ENCODE measurements around the gene SH3RF3.

Gene SH3RF3

DNA sequence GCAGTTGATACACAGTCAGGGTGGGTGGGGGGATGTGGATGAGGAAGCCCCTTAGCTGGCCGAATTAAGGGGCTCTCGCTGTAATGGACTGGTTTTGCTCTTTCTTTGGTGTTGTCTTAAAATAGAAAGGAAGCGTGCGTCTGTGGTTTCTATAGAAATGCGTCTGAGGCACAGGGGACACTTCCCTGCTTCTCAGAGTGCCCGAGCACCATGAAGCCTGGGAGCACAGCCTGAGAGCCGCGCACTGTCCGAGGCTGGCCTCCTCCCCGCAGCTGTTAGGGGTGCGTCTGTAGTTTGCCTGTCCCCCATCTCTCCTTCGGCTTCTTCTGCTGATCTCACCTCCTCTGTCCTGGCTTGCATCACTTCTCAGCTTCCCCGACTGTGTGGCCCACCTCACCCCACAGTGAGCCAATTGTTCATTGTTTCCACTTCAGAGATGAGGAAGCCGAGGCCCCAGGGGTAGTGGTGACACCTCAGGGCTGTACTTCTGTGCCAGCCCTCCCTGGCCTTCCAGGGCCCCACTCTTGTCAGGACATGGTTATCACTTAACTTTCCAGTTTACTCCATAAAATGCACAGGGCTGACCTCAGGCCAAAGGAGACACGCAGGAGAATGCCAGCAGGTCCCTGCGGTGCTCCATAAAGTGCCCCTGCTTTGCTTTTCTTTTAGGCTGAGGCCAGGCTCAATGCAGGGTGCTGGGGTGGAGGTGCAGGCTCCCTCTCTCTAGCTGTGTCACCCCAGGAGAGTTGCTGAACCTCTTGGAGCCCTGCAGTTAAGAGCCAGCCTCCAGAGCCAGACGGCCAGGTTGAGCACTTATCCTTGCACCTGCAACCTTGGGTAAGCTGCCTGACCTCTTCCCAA lies 274.2 kb downstream of the SH3RF3 start:
- DNase-seq: no peak

DNA sequence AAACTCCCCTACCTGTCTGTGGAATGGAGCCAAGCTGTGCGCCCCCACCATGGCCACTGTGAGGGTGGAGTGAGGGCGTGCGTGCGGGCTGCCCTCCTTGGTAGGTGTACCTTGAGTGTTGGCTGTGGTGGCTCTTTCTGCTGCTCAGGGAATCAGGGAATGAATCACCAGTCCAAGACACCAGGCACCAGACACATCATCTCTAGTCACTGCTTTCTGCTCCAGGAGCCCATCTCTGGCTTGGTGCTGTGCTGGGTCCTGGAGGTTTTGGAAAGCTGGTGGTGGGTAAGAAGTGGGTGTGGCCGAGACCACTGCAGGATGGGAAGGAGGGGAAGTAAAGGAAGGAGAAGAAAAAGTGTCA lies 274.8 kb downstream of the SH3RF3 start:
- no peak for DNase-seq

DNA sequence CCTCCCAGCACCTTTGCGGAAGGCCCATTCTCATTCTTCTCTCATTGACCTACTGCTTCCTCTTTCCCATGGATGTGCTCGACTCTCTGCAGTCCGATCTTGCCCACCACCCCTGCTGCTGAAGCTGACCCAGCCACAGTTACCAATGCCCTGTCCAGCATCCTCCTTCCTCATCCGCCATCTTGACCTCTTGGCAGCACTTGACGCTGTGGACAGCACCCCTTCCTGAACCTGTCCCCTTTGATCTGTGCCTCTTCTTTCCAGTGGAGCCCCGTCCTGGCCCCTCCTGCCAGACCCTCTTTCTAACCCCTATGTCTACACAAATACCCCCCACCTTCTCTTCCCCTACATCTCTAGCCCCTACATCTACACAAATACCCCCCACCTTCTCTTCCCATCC lies 275.7 kb downstream of the SH3RF3 start:
- DNase-seq: no peak

DNA sequence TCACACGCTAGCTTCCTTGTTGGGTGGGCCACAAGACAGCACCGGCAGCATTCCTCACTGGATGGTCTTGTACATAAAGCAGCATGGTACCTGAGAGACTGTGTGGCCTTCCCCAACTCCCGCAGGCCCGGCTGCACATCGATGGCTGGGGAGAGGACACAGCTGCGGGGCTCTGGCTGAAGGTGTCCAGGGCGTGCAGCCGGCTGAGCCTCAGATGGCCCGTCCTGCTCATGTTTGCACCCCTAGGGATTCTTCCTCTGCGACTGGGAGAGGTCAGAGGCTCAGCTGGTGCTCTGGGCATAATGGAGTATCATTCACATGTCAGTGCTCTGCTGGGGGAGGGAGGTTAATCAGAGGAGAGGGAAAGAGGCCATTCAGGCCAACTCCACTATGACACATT lies 276.9 kb downstream of the SH3RF3 start:
- no peak for DNase-seq

DNA sequence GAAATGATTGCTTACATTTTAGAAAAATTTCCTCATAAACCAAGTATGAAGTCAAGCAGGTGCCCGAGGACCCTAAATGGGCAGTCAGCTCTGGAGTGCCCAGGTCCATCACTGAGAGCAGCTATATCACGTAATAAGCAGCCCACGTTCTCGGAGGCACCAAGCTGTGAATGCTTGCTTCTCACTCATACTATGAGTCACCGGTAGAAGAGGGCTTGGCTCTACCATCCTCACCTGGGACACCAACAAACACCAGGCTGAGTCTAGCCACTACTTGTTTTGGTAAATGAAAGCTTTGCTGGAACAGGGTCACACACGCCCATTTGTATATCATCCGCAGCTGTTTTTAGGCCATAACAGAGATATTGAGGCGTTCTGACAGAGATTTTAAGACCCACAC lies 277.3 kb downstream of the SH3RF3 start:
- no peak for DNase-seq

DNA sequence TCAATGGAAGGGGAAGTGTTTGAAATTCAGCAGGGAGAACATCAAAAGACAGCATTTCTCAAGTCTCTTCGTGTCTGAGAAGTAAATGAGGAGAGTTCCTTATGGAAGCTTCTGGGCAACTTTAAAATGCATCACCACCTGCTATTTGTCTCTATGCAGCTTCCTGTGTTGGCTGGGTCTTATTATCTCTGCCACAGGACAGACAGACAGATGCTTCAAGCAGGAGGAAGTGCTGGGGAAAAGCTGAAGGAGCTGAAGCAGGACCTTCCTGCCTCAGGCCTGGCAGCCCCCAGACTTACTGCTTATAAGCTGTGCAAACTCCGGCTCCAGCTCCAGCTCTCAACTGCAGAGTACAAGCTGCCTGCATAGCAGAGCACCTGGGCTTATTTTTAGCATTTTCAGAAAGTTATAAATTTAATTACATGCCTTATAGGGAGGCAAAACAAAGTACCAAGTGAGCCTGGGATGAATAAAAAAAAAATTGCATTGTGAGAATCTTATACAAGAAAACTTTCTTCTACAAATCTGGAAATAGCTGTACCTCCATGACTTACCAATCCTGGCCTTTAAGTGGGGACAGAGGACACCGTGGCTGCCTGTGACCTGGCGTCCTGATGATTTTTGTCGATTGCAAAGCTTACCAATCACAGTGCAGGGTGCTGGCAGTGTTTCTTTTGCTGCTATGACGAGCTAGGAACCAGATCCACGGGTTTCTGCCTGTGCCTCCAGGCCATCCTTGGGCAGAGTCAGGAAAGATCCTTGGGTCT lies 278.5 kb downstream of the SH3RF3 start:
- DNase-seq: no peak

DNA sequence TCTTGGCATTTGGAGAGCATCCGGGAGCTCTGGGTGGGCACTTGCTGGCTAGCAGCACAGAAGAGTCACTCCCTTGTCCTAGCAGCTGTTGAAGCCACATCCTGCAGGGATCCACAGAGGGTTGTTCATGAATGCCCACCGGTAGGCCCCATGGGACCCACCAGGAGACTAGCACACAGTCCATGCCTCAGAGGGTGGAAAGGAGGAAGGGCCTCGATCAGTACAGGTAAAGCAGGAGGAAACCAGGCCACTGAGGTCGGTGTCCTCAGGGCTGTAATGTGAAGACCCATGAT lies 279.0 kb downstream of the SH3RF3 start:
- DNase-seq: no peak

DNA sequence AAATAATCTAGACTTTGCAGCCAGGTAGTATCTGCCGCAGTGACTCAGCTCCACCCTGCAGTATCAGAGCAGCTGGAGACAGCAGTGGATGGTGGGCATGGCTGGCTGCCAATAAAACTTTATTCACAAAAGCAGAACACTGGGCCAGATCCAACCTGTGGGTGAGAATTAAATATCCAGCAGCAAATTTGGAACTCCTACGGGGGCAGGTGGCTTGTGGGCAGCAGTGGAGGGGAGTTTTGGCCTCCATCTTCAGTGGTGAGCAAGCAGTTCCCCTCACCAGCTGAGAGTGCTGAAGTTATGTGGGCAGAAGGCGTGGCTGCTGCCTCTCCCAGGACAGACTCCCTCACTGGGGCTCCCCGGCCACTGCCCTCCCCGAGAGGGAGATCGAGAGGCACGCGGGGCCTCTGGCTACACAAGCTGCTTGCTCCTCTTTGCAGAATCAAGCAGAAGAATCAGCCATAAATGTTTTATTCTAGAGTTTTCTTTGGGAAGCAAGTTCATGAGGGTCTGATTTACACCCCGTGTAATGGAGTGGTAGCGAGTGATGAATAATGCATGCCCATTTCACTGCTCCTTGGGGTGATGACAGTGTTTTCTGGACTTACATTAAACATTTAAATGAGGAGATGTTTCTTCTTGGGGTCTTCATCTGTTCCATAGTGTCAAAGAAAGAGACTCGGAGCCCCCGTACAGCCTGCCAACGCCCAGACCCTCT lies 280.5 kb downstream of the SH3RF3 start:
- DNase-seq: peak; percentile 11

DNA sequence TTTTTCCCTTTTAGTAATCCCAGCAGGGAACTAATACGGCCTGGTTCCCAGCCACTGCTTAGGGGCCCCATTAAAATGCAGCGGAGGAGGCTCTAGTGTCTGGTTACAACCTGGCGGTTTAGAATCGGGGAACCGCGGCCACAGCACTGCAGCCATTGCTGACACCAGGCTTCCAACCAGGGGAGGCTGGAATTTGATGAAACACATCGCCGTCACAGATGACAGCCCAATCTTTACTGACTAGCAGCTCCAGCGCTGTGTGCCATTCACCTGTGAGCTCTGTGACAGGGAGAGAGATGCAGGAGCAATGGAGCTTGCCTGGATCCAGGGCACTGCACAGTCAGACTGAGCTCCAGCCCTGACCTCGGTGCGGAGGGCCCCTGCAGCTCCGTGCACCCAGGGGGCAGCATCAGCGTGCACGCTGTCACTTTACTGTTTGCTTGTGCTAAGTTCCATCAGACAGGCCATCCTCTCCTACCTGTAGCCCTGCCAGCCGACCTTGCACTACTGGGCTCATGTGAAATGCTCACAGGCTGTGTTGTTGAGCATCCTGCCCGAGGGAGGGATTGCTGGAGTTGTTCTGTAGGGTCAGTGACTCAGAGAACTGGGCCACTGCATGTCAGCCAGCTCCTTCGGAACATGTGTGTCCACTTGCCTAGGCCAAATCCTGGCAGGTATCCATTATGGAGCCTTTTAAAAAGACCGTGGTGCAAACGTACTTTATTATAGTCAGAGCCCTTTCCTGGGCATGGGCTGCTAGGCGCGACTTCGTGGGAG lies 281.2 kb downstream of the SH3RF3 start:
- DNase-seq: no peak

DNA sequence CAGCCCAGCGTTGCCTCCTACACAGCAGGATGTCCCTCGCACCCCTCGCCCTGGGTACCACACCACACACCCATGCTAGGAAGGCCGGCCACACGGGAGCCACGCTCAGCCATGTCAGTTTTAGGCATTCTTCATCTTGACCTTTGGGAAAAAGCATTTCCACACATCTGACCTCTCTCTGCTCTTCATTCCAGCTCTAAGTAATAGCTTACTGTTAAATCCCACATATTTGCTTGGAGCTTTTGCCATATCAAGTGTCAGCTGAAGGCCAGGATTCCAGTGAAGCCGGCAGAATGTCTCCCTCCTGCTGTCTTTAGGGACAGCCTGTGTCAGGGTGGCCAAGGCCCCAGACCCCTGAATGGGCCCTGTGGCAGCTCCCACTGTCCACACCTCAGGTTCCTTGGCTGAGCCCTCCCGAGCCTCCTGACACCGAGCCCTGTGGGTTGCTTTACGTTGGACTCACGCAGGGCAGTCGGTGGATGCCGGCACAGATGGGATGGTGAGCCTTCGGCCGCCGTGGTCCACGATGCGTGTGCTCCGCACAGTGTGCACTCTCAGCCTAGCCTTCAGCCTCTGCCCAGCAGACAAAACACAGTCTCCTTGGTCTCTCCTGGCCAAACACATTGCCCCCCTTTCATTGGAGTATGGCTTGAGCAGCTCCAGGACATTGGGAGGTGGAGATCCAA lies 282.8 kb downstream of the SH3RF3 start:
- no peak for DNase-seq

DNA sequence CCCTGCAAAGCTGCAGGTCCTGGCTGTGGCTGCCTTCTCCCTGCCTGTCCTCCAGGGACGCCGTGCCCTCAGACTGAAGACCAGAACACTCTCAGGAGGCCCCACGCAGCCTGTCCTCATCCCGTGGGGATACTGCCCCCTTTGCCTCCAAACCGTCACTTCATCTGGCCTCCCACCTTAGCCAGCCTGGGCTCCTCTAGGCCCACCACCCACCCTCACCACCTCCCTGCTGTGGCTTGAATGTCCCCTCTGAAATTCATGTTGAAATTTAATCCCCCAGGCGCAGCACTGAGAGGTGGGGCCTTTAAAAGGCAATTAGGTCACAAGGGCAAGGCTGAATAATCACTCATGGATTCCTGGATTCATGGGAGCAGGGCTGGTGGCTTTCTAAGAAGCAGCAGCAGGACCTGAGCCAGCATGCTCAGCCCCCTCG lies 286.6 kb downstream of the SH3RF3 start:
- no peak for DNase-seq

DNA sequence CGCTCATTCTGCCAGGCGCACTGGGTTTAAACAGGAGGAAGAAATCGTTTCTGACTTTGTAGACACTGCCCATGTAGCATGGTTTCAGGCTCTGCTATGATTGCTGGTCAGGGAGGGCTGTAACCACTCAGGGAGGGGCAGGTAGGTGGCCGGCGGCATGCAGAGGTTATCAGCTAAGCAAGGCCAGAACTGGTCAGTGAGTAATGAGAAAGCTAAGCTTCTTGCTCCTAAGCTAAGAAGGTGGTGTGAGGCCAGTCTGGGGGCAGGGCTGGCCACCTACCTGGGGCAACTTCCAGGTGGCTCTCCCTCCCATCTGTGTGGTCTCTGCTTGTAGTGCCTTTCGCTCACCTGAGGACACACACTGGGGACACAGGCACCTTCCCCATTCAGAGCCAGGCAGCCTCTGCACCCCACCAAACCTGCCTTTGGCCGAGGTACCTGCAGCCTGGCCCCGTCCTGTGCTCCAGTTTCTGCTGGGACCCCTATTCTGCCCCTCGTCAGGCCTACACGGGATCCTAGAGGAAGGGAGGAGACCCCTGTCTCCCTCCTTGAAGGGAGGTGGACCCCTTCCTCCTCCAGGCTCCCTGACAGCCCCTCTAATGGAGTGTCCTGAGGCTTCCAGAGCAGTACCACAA lies 288.8 kb downstream of the SH3RF3 start:
- no peak for DNase-seq

DNA sequence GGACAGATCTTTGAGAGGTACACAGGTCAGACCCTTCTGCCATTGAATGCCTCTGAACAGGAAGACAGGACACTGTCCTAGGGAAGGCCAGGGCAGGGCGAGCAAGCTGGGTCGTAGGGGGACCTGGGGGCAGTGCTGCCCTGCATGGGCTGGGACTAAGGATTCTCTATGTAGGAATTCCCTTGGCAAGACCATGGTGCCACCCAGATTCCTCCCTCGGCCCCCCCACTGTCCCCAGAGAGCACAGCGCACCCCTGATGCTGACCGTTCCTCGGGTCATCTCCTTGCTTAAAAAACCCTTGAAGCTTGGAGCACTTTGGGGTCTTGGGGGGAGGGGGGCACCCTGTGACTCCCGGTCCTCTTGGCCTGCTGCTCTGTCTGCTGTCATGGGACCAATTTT lies 289.7 kb downstream of the SH3RF3 start:
- DNase-seq: no peak

DNA sequence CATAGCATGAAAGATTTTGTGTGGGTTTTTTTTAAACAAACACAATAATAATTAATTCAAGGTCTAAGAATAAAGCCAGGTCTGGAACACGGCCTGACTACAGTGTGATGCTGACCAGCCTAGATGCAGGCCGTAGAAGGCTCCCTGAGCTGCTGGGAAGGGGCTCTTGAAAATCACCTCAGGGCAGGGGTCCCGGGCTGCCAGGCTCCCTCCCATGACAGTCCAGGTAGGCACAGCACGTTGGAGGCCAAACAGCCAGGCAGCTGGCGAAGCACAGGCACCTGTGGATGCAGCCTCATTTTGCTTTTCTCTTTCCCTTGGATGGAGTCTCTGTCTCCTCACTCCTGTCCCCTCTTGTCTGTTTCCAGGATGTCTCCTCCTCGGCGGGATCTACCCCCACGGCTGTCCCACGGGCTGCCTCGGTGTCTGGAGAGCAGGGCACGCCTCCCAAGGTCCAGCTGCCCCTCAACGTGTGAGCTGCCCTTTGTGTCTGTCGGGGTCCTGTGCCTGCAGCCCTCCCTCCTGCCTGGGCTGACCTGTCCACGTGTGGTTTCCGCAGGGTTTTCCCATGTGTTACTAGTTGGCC lies 290.3 kb downstream of the SH3RF3 start:
- no peak for DNase-seq

DNA sequence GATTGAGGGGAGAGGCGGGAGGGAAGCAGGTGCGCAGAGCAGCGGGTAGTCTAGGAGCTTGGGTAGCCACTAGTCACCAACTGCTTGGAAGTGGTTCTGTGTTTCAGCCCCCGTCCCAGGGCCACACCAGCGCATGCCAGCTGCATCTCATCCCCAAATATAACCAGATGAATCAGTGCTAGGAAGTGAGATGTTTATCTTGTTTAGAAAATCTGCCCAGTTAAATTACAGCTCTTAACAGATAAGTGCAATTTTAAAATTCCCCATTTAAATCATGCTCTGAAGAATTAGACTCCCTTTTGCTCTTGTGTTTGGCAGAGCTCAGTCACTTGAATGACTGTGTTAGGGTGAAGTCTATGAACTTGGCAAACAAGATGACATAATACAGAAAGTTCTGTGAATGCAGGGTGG lies 291.0 kb downstream of the SH3RF3 start:
- DNase-seq: no peak

DNA sequence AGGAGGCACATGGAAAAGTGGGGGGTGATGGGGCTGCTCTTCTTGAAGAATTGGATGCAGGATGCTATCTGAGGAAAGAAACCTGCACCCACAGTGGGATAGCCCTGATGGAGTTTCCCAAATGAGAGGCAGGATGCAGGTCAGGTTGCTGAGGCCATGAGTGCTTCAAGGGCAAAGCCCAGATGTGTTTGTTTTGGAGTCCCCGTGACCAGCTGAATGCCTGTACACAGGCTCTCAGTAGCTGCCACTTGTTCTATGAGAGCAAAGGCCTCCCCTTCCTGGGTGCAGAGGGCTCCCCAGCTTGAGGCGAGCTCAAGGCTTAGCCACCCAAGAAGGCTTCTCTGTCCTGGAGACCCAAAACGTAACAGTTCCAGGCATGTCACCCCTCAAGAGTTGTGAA lies 292.1 kb downstream of the SH3RF3 start:
- DNase-seq: no peak

DNA sequence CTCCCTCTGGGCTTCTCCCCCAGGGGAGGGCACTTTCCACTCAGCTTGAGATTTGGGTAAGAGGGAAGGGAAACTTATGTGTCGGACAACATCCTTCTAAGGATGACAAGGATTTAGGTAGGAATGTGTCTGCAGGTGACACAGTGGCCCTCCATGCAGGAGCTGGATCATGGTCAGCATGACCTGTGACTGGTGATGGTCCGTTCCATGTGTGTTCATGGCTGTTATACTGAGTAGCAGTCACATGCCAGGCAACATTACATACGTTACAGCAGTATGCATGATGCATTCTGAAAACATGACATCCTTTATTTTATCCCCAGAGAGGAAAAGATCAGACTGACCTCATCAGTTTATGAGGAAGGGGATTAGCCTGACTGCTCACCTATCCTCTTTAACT lies 292.6 kb downstream of the SH3RF3 start:
- no peak for DNase-seq

DNA sequence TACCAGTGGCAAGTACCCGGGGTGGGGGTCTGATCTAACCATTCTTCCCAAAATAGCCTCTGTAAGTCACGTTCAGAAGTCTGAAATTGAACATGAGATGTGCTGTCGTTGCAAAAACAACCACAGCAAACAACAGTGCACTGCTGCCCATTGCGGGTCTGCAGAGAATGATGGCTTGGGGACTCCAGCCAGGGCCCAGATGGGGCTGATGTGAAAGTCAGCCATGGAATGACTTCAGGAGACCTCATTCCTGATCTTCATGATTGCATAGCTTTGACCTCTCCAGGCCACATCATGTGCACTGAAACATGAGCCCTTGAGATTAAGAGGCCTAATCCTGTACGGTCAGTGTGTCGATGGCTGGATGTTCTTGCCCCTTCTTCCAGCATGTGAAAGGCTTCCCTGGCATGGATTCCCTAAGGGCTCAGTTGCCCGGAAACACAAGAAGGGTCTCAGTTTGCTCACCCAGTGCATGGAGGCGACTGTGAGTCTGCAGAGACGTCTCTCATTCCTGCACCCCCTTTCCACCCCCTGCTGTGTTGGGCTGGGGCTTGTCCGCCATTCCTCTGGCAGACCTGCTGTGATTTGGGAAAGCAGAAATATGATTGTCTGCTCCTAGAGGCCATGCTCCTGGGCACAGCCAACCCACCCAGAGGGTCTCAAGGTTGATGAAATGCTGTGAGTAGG lies 293.2 kb downstream of the SH3RF3 start:
- DNase-seq: no peak

DNA sequence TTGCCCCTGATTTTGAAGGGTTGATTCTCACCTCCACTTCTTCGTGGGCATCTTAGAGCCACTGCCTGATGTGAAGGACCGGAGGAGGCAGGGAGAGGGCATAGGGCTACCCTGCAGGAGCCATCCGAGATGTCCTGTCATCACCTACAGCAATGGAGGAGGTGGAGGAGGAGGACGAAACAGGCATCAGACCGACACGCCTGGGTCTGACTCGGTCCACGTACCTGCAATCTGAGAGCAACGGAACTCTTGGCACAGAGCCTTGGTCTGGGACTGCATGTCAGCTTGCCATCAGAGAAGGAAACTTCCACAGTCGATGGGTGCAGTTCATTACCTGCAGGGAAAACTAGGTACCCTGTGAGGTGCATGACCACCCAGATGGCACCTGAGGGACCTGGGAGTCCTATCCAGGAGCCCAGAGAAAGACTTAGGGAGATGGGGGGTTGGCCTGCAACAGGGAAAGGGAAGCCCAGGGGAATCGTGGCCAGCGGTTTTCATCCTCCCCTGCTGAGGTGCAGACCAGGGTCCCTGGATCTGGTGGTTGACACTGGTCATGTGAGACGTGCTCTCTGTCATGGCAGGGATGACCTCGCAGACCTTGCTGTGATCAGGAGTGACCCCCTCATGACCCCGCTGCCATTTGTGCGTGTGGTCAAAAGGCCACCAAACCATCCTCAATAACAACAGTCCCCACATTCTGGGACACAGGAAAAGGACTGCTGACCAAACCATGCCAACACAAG lies 293.9 kb downstream of the SH3RF3 start:
- no peak for DNase-seq

All from DMS 273 treated with DMSO at 0.1 percent for 48 hours (cell line).